GM12878 (cell line): Measurements from ENCODE around the gene EEF1AKMT3. TPM values are rescaled to one million over a fixed set of nuclear protein-coding genes. Genes with fewer than 3 reads are reported as not detected.

Experiments used
- EP300 ChIP-seq, 2 experiments: fragments of 150-350 bp in 1 of 2; IDR thresholded peaks; 2 replicates each; pipeline ENCODE4 v1.6.1; 2011 to 2012; ENCODE audit warnings: low read depth in 2 of 2, low read length in 2 of 2, borderline replicate concordance in 1 of 2, improper control_type of control experiment in 1 of 2, inconsistent platforms in 1 of 2; ENCODE audit not compliant: control insufficient read depth in 1 of 2
- EZH2 ChIP-seq: IDR thresholded peaks from 2 replicates; pipeline ENCODE4 v1.6.1; 2012; ENCODE audit warnings: low read depth, mild to moderate bottlenecking, control low read depth, inconsistent platforms, low read length, borderline replicate concordance; ENCODE audit not compliant: control insufficient read depth
- NR2C2 ChIP-seq: IDR thresholded peaks from 2 replicates; pipeline ENCODE4 v1.6.1; 2011; ENCODE audit warnings: borderline replicate concordance, low read depth; ENCODE audit not compliant: control insufficient read depth, insufficient read length
- POLR2AphosphoS2 ChIP-seq: IDR thresholded peaks from 2 replicates; pipeline ENCODE4 v1.6.1; 2011; ENCODE audit warnings: low read depth, mild to moderate bottlenecking, low read length, improper control_type of control experiment, moderate library complexity
- SUZ12 ChIP-seq: fragments of 200-600 bp; sonication (generic); IDR thresholded peaks from one replicate; pipeline ENCODE4 v1.6.1; 2018; ENCODE audit warnings: antibody characterized with exemption, mild to moderate bottlenecking; ENCODE audit not compliant: unreplicated experiment
- ZBED1 ChIP-seq: IDR thresholded peaks from 2 replicates; pipeline ENCODE4 v1.6.1; 2016; ENCODE audit warnings: borderline replicate concordance
- ZNF207 ChIP-seq: fragments of 450-650 bp; IDR thresholded peaks from 2 replicates; pipeline ENCODE4 v1.6.1; 2014; ENCODE audit warnings: antibody characterized with exemption, mild to moderate bottlenecking, borderline replicate concordance
- polyA plus RNA-seq, 11 experiments: library from polyadenylated mRNA; depleted of rRNA in 4 of 11; unstranded in 6 of 11; stranded (reverse) in 5 of 11; fragments of >200 nt; fragmentation: Nextera tagmentation in 4 of 11; fragmentation: Illumina TruSeq in 1 of 11; extraction: Ambion mirVana in 4 of 11; extraction: Trizol in 1 of 11; gene quantifications; 1 replicate in 1 of 11; 2 replicates in 10 of 11; pipeline versions ENCODE4 v1.2.1 to v1.2.3, GENCODE V29; 2011 to 2016; ENCODE audit warnings: inconsistent platforms in 2 of 11, missing spikeins in 2 of 11, low read depth in 1 of 11
- total RNA-seq, 4 experiments: library from RNA; depleted of rRNA in 3 of 4; stranded (reverse); fragments of >200 nt in 3 of 4; fragmentation: Illumina TruSeq in 1 of 4; extraction: Trizol in 1 of 4; gene quantifications; 2 replicates each; pipeline versions ENCODE4 v1.2.1 to v1.2.3, GENCODE V29; 2013 to 2021
- TF ChIP-seq, protein P1 (sequence below): fragments of 450-650 bp; IDR thresholded peaks from 2 replicates; pipeline ENCODE4 v1.6.1; 2017; ENCODE audit warnings: mild to moderate bottlenecking, moderate library complexity

The EEF1AKMT3 gene
- total and polyA plus RNA-seq, 10 of the 15 experiments (the other 5 are each of a cell fraction or from before 2014, with no cell fraction given) = 1.2 to 8.2 (median 3.5) TPM

- TF ChIP-seq, protein P1, sequence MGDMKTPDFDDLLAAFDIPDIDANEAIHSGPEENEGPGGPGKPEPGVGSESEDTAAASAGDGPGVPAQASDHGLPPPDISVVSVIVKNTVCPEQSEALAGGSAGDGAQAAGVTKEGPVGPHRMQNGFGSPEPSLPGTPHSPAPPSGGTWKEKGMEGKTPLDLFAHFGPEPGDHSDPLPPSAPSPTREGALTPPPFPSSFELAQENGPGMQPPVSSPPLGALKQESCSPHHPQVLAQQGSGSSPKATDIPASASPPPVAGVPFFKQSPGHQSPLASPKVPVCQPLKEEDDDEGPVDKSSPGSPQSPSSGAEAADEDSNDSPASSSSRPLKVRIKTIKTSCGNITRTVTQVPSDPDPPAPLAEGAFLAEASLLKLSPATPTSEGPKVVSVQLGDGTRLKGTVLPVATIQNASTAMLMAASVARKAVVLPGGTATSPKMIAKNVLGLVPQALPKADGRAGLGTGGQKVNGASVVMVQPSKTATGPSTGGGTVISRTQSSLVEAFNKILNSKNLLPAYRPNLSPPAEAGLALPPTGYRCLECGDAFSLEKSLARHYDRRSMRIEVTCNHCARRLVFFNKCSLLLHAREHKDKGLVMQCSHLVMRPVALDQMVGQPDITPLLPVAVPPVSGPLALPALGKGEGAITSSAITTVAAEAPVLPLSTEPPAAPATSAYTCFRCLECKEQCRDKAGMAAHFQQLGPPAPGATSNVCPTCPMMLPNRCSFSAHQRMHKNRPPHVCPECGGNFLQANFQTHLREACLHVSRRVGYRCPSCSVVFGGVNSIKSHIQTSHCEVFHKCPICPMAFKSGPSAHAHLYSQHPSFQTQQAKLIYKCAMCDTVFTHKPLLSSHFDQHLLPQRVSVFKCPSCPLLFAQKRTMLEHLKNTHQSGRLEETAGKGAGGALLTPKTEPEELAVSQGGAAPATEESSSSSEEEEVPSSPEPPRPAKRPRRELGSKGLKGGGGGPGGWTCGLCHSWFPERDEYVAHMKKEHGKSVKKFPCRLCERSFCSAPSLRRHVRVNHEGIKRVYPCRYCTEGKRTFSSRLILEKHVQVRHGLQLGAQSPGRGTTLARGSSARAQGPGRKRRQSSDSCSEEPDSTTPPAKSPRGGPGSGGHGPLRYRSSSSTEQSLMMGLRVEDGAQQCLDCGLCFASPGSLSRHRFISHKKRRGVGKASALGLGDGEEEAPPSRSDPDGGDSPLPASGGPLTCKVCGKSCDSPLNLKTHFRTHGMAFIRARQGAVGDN = no peak
- TF ChIP-seq NR2C2 (no peak), SUZ12 (no peak), ZNF207 (no peak), ZBED1 (no peak), EP300 (IDR thresholded peaks at IDR 0.05; ENCODE audit: borderline replicate concordance in 1 of 2, control insufficient read depth in 1 of 2, low read depth in 2 of 2, low read length in 2 of 2) (no peak), POLR2AphosphoS2 (no peak), EZH2 (no peak)
- TF ChIP-seq, all 136 proteins: peak for 0
These were observed 18.6 kb upstream of the EEF1AKMT3 start (continued) for GRCh38 chr12:57753756-57754337.
